Stromal cell of bone marrow (primary cell): ENCODE measurements around the gene ANKRD60.

Experiments
- DNase-seq: peaks from one replicate; pipeline ENCODE4 v3.0.0-alpha.2; 2012; ENCODE audit warnings: low read depth

The ANKRD60 gene

GRCh38 chr20:58228484-58229197, at the start of gene ANKRD60:
TSS of gene ANKRD60 (minus strand) at chr20:58228653. CDS start at chr20:58228653, 0 bp downstream.
- no peak for DNase-seq

- no peak for DNase-seq
Observed at GRCh38 chr20:58277578-58278472, 49.4 kb upstream of the ANKRD60 start.

GRCh38 chr20:58277107-58277506, 48.7 kb upstream of the ANKRD60 start:
- no peak for DNase-seq

- no peak for DNase-seq
Observed at GRCh38 chr20:58274384-58274783, 45.9 kb upstream of the ANKRD60 start.

GRCh38 chr20:58271606-58272351, 43.3 kb upstream of the ANKRD60 start:
- no peak for DNase-seq

- no peak for DNase-seq
Observed at GRCh38 chr20:58268936-58269619, 40.6 kb upstream of the ANKRD60 start.

- no peak for DNase-seq
Observed at GRCh38 chr20:58268421-58268821, 40.0 kb upstream of the ANKRD60 start.

- DNase-seq = no peak
Observed at GRCh38 chr20:58267389-58268215, 39.1 kb upstream of the ANKRD60 start.

GRCh38 chr20:58264271-58264670, 35.8 kb upstream of the ANKRD60 start:
- DNase-seq = no peak

- no peak for DNase-seq
Observed at GRCh38 chr20:58261660-58262059, 33.2 kb upstream of the ANKRD60 start.

- no peak for DNase-seq
Observed at GRCh38 chr20:58260006-58260405, 31.6 kb upstream of the ANKRD60 start.

- no peak for DNase-seq
Observed at GRCh38 chr20:58256842-58257241, 28.4 kb upstream of the ANKRD60 start.

- no peak for DNase-seq
Observed at GRCh38 chr20:58256307-58256706, 27.9 kb upstream of the ANKRD60 start.

GRCh38 chr20:58254890-58255289, 26.4 kb upstream of the ANKRD60 start:
- DNase-seq = no peak

GRCh38 chr20:58251979-58252591, 23.6 kb upstream of the ANKRD60 start:
- peak; percentile 82 for DNase-seq

GRCh38 chr20:58251348-58251978, 23.0 kb upstream of the ANKRD60 start:
- no peak for DNase-seq

GRCh38 chr20:58246346-58246745, 17.9 kb upstream of the ANKRD60 start:
- DNase-seq = no peak

GRCh38 chr20:58245931-58246330, 17.5 kb upstream of the ANKRD60 start:
- no peak for DNase-seq

- DNase-seq = no peak
Observed at GRCh38 chr20:58245181-58245891, 16.9 kb upstream of the ANKRD60 start.
